GM12878 (cell line): ENCODE data around the gene ITPRIPL2. TPM values are rescaled to one million over a fixed set of nuclear protein-coding genes. Genes with fewer than 3 reads are reported as not detected.

Experiments
- BACH1 ChIP-seq: fragments of 450-650 bp; IDR thresholded peaks from 2 replicates; pipeline ENCODE4 v1.6.1; 2017; ENCODE audit warnings: mild to moderate bottlenecking, borderline replicate concordance
- BRCA1 ChIP-seq: IDR thresholded peaks from 2 replicates; pipeline ENCODE4 v1.6.1; 2011; ENCODE audit warnings: low read depth, low read length, improper control_type of control experiment
- CEBPZ ChIP-seq: fragments of 150-350 bp; IDR thresholded peaks from 2 replicates; pipeline ENCODE4 v1.6.1; 2016; ENCODE audit warnings: low read depth, low read length
- CHD2 ChIP-seq: IDR thresholded peaks from 2 replicates; pipeline ENCODE4 v1.6.1; 2011; ENCODE audit warnings: low read depth, low read length, improper control_type of control experiment, borderline replicate concordance
- FOXM1 ChIP-seq: IDR thresholded peaks from 2 replicates; pipeline ENCODE4 v1.6.1; 2012; ENCODE audit warnings: low read depth, mild to moderate bottlenecking, inconsistent platforms, low read length, moderate library complexity
- HDAC2 ChIP-seq: fragments of 200-600 bp; sonication (generic); IDR thresholded peaks from 2 replicates; pipeline ENCODE4 v1.6.1; 2017
- IRF4 ChIP-seq: IDR thresholded peaks from 2 replicates; pipeline ENCODE4 v1.6.1; 2011; ENCODE audit warnings: low read depth, low read length
- JUND ChIP-seq: IDR thresholded peaks from 2 replicates; pipeline ENCODE4 v1.6.1; 2012; ENCODE audit warnings: low read depth, mild to moderate bottlenecking, low read length, improper control_type of control experiment, moderate library complexity
- LARP7 ChIP-seq: fragments of 450-650 bp; IDR thresholded peaks from 2 replicates; pipeline ENCODE4 v1.6.1; 2017; ENCODE audit warnings: mild to moderate bottlenecking
- MEF2A ChIP-seq: IDR thresholded peaks from 2 replicates; pipeline ENCODE4 v1.6.1; 2011; ENCODE audit warnings: low read depth, mild to moderate bottlenecking, low read length, moderate library complexity; ENCODE audit not compliant: insufficient read depth
- MTA2 ChIP-seq: fragments of 450-650 bp; IDR thresholded peaks from 2 replicates; pipeline ENCODE4 v1.6.1; 2016; ENCODE audit warnings: low read depth, mild to moderate bottlenecking, moderate library complexity
- MTA3 ChIP-seq: IDR thresholded peaks from 2 replicates; pipeline ENCODE4 v1.6.1; 2012; ENCODE audit warnings: low read length, inconsistent platforms, borderline replicate concordance
- NFYB ChIP-seq: IDR thresholded peaks from 2 replicates; pipeline ENCODE4 v1.6.1; 2011; ENCODE audit warnings: low read depth, mild to moderate bottlenecking, low read length, improper control_type of control experiment, moderate library complexity; ENCODE audit not compliant: insufficient read depth
- NR2C1 ChIP-seq: fragments of 450-650 bp; IDR thresholded peaks from 2 replicates; pipeline ENCODE4 v1.6.1; 2017; ENCODE audit warnings: antibody characterized with exemption, mild to moderate bottlenecking, moderate library complexity
- POLR2AphosphoS5 ChIP-seq: IDR thresholded peaks from 2 replicates; pipeline ENCODE4 v1.6.1; 2011; ENCODE audit warnings: mild to moderate bottlenecking, low read length, inconsistent platforms
- RBBP5 ChIP-seq: fragments of 200-600 bp; sonication (generic); conservative IDR thresholded peaks from 2 replicates; pipeline ENCODE4 v1.6.1; 2016
- SMAD5 ChIP-seq: IDR thresholded peaks from 2 replicates; pipeline ENCODE4 v1.6.1; 2016; ENCODE audit warnings: antibody characterized with exemption, low read depth
- SMC3 ChIP-seq: IDR thresholded peaks from 2 replicates; pipeline ENCODE4 v1.6.1; 2011; ENCODE audit warnings: low read length, improper control_type of control experiment, borderline replicate concordance
- TCF3 ChIP-seq: IDR thresholded peaks from 2 replicates; pipeline ENCODE4 v1.6.1; 2012; ENCODE audit warnings: low read depth, mild to moderate bottlenecking, low read length, borderline replicate concordance; ENCODE audit not compliant: insufficient read depth
- ZZZ3 ChIP-seq: IDR thresholded peaks from 2 replicates; pipeline ENCODE4 v1.6.1; 2011; ENCODE audit warnings: low read depth; ENCODE audit not compliant: control insufficient read depth, insufficient read length
- polyA plus RNA-seq, 11 experiments: library from polyadenylated mRNA; depleted of rRNA in 4 of 11; unstranded in 6 of 11; stranded (reverse) in 5 of 11; fragments of >200 nt; fragmentation: Nextera tagmentation in 4 of 11; fragmentation: Illumina TruSeq in 1 of 11; extraction: Ambion mirVana in 4 of 11; extraction: Trizol in 1 of 11; gene quantifications; 1 replicate in 1 of 11; 2 replicates in 10 of 11; pipeline versions ENCODE4 v1.2.1 to v1.2.3, GENCODE V29; 2011 to 2016; ENCODE audit warnings: inconsistent platforms in 2 of 11, missing spikeins in 2 of 11, low read depth in 1 of 11
- total RNA-seq, 4 experiments: library from RNA; depleted of rRNA in 3 of 4; stranded (reverse); fragments of >200 nt in 3 of 4; fragmentation: Illumina TruSeq in 1 of 4; extraction: Trizol in 1 of 4; gene quantifications; 2 replicates each; pipeline versions ENCODE4 v1.2.1 to v1.2.3, GENCODE V29; 2013 to 2021
- TF ChIP-seq, protein P1 (sequence below): fragments of 450-650 bp; IDR thresholded peaks from 2 replicates; pipeline ENCODE4 v1.6.1; 2017; ENCODE audit warnings: low read depth, mild to moderate bottlenecking, moderate library complexity
- TF ChIP-seq, protein P2 (sequence below): IDR thresholded peaks from 2 replicates; pipeline ENCODE4 v1.6.1; 2012; ENCODE audit warnings: low read depth, low read length, improper control_type of control experiment
- TF ChIP-seq, protein P3 (sequence below): IDR thresholded peaks from 2 replicates; pipeline ENCODE4 v1.6.1; 2012; ENCODE audit warnings: low read depth, low read length, improper control_type of control experiment

The ITPRIPL2 gene
- total and polyA plus RNA-seq, 10 of the 15 experiments (the other 5 are each of a cell fraction or from before 2014, with no cell fraction given) = 0.48 to 14.3 (median 3.5) TPM

DNA sequence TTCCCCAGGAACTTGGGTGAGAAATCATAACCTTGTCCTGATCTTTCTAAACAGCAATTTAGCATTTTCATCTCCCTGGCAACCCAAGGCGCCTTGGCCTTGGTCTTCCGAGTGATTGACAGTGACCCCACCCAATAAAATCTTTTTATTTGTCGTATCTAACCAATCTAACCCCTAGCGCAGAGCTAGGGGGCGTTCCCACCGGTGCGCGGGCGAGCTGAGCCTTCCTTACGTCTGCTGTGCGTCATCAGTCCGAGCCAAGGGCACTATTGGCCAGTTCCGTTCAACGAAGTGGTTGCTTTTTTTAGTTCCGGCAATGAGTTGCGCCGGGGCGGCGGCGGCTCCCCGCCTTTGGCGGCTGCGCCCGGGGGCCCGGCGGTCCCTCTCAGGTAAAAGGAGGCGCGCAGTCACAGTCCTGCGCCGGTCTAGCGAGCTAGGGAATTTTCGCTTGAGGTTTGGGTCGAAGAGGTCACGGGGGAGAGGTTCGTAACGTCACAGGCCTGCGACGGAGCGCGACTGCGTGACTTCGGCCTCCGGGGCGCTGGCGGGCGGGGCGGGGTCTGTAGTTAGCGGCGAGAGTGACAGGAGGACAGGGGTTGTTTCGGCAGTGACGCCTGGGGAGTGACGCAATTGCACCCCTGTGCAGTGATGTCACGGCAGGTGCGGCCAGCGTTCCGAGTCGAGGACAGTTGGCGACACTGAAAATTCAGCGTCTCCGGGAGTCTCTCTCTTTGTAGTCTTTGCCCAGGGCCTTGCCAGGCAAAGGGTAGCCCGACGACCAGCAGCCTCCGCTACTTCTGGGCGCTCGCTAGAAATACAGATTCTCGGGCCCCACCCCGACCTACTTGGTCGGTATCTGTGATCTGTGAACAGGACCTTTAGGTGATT, 46.2 kb upstream of the ITPRIPL2 start, which contains the start of gene COQ7 (continued):
- TF ChIP-seq NR2C1 (peak; percentile 93), BRCA1 (peak; percentile 30; the same call in 1 of the 2 replicates), MTA2 (no peak), IRF4 (0 out of 2 replicates have a peak, but pooled peaks have one; percentile 28), ZZZ3 (no peak), NFYB (peak; percentile 90), TCF3 (no peak), HDAC2 (0 out of 2 replicates have a peak, but pooled peaks have one; percentile 27), MEF2A (no peak), LARP7 (peak; percentile 62; the same call in 1 of the 2 replicates), CHD2 (peak; percentile 92), FOXM1 (no peak), POLR2AphosphoS5 (peak; percentile 57), RBBP5 (0 out of 2 replicates have a peak, but pooled peaks have one; percentile 43), CEBPZ (no peak), JUND (no peak), MTA3 (no peak), SMAD5 (no peak), BACH1 (peak; percentile 54; the same call in 1 of the 2 replicates), SMC3 (no peak)
- TF ChIP-seq, protein P1, sequence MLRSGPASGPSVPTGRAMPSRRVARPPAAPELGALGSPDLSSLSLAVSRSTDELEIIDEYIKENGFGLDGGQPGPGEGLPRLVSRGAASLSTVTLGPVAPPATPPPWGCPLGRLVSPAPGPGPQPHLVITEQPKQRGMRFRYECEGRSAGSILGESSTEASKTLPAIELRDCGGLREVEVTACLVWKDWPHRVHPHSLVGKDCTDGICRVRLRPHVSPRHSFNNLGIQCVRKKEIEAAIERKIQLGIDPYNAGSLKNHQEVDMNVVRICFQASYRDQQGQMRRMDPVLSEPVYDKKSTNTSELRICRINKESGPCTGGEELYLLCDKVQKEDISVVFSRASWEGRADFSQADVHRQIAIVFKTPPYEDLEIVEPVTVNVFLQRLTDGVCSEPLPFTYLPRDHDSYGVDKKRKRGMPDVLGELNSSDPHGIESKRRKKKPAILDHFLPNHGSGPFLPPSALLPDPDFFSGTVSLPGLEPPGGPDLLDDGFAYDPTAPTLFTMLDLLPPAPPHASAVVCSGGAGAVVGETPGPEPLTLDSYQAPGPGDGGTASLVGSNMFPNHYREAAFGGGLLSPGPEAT = peak; percentile 94
- TF ChIP-seq, protein P2, sequence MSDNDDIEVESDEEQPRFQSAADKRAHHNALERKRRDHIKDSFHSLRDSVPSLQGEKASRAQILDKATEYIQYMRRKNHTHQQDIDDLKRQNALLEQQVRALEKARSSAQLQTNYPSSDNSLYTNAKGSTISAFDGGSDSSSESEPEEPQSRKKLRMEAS = peak; percentile 74
- TF ChIP-seq, protein P3, sequence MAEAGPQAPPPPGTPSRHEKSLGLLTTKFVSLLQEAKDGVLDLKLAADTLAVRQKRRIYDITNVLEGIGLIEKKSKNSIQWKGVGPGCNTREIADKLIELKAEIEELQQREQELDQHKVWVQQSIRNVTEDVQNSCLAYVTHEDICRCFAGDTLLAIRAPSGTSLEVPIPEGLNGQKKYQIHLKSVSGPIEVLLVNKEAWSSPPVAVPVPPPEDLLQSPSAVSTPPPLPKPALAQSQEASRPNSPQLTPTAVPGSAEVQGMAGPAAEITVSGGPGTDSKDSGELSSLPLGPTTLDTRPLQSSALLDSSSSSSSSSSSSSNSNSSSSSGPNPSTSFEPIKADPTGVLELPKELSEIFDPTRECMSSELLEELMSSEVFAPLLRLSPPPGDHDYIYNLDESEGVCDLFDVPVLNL = peak; percentile 43
